K562 (cell line): Measurements from ENCODE around the gene PRKG1. TPM values are rescaled to one million over a fixed set of nuclear protein-coding genes. Genes with fewer than 3 reads are reported as not detected.

Experiments
- ATAC-seq: fragments of 200-7000 bp; cut with Tn5 transposase; 3 replicates; pipeline ENCODE4 v1.9.1; 2020; ENCODE audit warnings: moderate library complexity
- BruUV-seq: library from RNA; stranded (reverse); fragments of 400-500 nt; replicated peaks from 2 replicates; lab custom pipeline; 2021; lab: Mats Ljungman, UMichigan
- CTCF ChIA-PET: fragments of 300-600 bp; formaldehyde crosslinking; extraction: SDS; loops from one replicate; lab custom pipeline; 2021; ENCODE audit warnings: low intra/inter-chr PET ratio; lab: Yijun Ruan, JAX
- POLR2A ChIA-PET: fragments of 300-600, 350-650 bp; sonication (Branson Sonifier 250); formaldehyde crosslinking; extraction: SDS; loops from one replicate; lab custom pipeline; 2021; ENCODE audit warnings: antibody characterized with exemption, inconsistent platforms; lab: Yijun Ruan, JAX
- DNase-seq, 4 experiments: peaks; one replicate each; pipeline versions ENCODE4 v3.0.0 to v3.0.0-alpha.2; 2011 to 2018; ENCODE audit warnings: low spot score in 3 of 4, mixed read lengths in 3 of 4; ENCODE audit errors: extremely low read depth in 1 of 4
- FAIRE-seq: peaks from 2 replicates; lab custom pipeline; 2011; peaks lifted over from hg19 to GRCh38; lab: Jason Lieb, UNC
- H2AFZ ChIP-seq: 2 replicates; pipeline ENCODE4 v1.6.0; 2011; ENCODE audit warnings: low read depth, low read length, control low read depth, inconsistent platforms
- H3K27ac ChIP-seq: fragments of 200-600 bp; 3 replicates; pipeline ENCODE4 v1.8.0; 2011; ENCODE audit warnings: low read depth, mild to moderate bottlenecking, control low read depth, inconsistent platforms, low read length, moderate library complexity, mixed read lengths; ENCODE audit errors: extremely low read depth
- H3K27me3 ChIP-seq, 2 experiments: fragments of 300-600 bp in 1 of 2; 2 replicates in 1 of 2; 3 replicates in 1 of 2; pipeline versions ENCODE4 v1.6.0 to v1.8.0; 2011; ENCODE audit warnings: inconsistent platforms in 2 of 2, low read length in 2 of 2, mild to moderate bottlenecking in 1 of 2, mixed read lengths in 1 of 2, moderate library complexity in 1 of 2; ENCODE audit not compliant: control insufficient read depth in 2 of 2, insufficient read depth in 2 of 2
- H3K36me3 ChIP-seq: fragments of 300-600 bp; 3 replicates; pipeline ENCODE4 v1.8.0; 2011; ENCODE audit warnings: mild to moderate bottlenecking, low read length, inconsistent platforms; ENCODE audit not compliant: control insufficient read depth, insufficient read depth
- H3K4me1 ChIP-seq, 2 experiments: fragments of 200-600 bp in 1 of 2; replicated peaks in 1 of 2; 2 replicates in 1 of 2; 3 replicates in 1 of 2; pipeline versions ENCODE4 v1.5.1 to v1.8.0; 2011; ENCODE audit warnings: inconsistent platforms in 2 of 2, low read length in 2 of 2, mild to moderate bottlenecking in 1 of 2, mixed read lengths in 1 of 2, moderate library complexity in 1 of 2; ENCODE audit not compliant: control insufficient read depth in 2 of 2, insufficient read depth in 2 of 2
- H3K4me2 ChIP-seq: 2 replicates; pipeline ENCODE4 v1.6.1; 2011; ENCODE audit warnings: low read length, control low read depth, inconsistent platforms, mixed read lengths; ENCODE audit not compliant: insufficient read depth
- H3K4me3 ChIP-seq: fragments of 200-600 bp; sonication (generic), shearing (Covaris generic); 2 replicates; pipeline ENCODE4 v1.5.1; 2016; ENCODE audit warnings: control low read depth, inconsistent platforms
- H3K79me2 ChIP-seq: fragments of 200-600 bp; 3 replicates; pipeline ENCODE4 v1.8.0; 2011; ENCODE audit warnings: low read length, inconsistent platforms; ENCODE audit not compliant: control insufficient read depth, insufficient read depth
- H3K9ac ChIP-seq, 2 experiments: 2 replicates each; pipeline versions ENCODE4 v1.6.0 to v1.6.1; 2011; ENCODE audit warnings: low read depth in 2 of 2, low read length in 2 of 2, control low read depth in 1 of 2, inconsistent platforms in 1 of 2, mild to moderate bottlenecking in 1 of 2, mixed read lengths in 1 of 2; ENCODE audit not compliant: insufficient read depth in 1 of 2
- H3K9me1 ChIP-seq: one replicate; pipeline ENCODE4 v1.6.0; 2011; ENCODE audit warnings: inconsistent platforms, mild to moderate bottlenecking, low read length, moderate library complexity; ENCODE audit not compliant: control insufficient read depth, insufficient read depth
- H3K9me3 ChIP-seq: replicated peaks from 2 replicates; pipeline ENCODE4 v1.5.1; 2011; ENCODE audit warnings: low read depth, low read length, inconsistent platforms; ENCODE audit not compliant: control insufficient read depth, insufficient read depth
- H4K20me1 ChIP-seq: replicated peaks from 2 replicates; pipeline ENCODE4 v1.6.1; 2011; ENCODE audit warnings: low read length, inconsistent platforms, mixed read lengths; ENCODE audit not compliant: control insufficient read depth, insufficient read depth
- CGGBP1 ChIP-seq: fragments of 250-450 bp; sonication (Bioruptor Pico); IDR thresholded peaks from 2 replicates; pipeline ENCODE4 v1.9.0; 2021; ENCODE audit warnings: mild to moderate bottlenecking
- DIDO1 ChIP-seq: fragments of 450-650 bp; IDR thresholded peaks from 2 replicates; pipeline ENCODE4 v1.6.1; 2016; ENCODE audit warnings: low read depth, missing biosample characterization, missing genetic modification characterization
- GABPB2 ChIP-seq: fragments of 250-450 bp; sonication (Bioruptor Pico); conservative IDR thresholded peaks from 2 replicates; pipeline ENCODE4 v1.5.1; 2021; ENCODE audit warnings: mild to moderate bottlenecking
- GATA2 ChIP-seq: sonication (generic); formaldehyde crosslinking; IDR thresholded peaks from 2 replicates; pipeline ENCODE4 v1.4.0; 2020; ENCODE audit warnings: mild to moderate bottlenecking, missing genetic modification reagents
- GTF2E2 ChIP-seq: fragments of 200-800 bp; sonication (Bioruptor generic); IDR thresholded peaks from 2 replicates; pipeline ENCODE4 v1.6.1; 2016; ENCODE audit warnings: missing genetic modification characterization, missing compliant biosample characterization
- KDM5B ChIP-seq: fragments of 200-600 bp; sonication (generic); IDR thresholded peaks from 2 replicates; pipeline ENCODE4 v1.6.1; 2012; ENCODE audit warnings: low read depth, mild to moderate bottlenecking, moderate library complexity, low read length, control low read depth, inconsistent platforms; ENCODE audit not compliant: insufficient replicate concordance
- MAFF ChIP-seq: IDR thresholded peaks from 2 replicates; pipeline ENCODE4 v1.6.1; 2012; ENCODE audit warnings: low read length, improper control_type of control experiment
- MBD1 ChIP-seq: fragments of 250-450 bp; sonication (Bioruptor Pico); IDR thresholded peaks from 2 replicates; pipeline ENCODE4 v1.8.0; 2022; ENCODE audit warnings: inconsistent platforms
- MCM2 ChIP-seq: fragments of 450-650 bp; IDR thresholded peaks from 2 replicates; pipeline ENCODE4 v1.6.1; 2017; ENCODE audit warnings: low read depth, mild to moderate bottlenecking
- MTA3 ChIP-seq: fragments of 450-650 bp; formaldehyde crosslinking; IDR thresholded peaks from 2 replicates; pipeline ENCODE4 v1.6.1; 2017; ENCODE audit warnings: mild to moderate bottlenecking, borderline replicate concordance
- NCOA6 ChIP-seq: fragments of 450-650 bp; IDR thresholded peaks from 2 replicates; pipeline ENCODE4 v1.6.1; 2017; ENCODE audit warnings: mild to moderate bottlenecking
- PHB2 ChIP-seq: fragments of 450-650 bp; IDR thresholded peaks from 2 replicates; pipeline ENCODE4 v1.6.1; 2017; ENCODE audit warnings: low read depth
- SNIP1 ChIP-seq: fragments of 450-650 bp; IDR thresholded peaks from 2 replicates; pipeline ENCODE4 v1.7.1; 2017; ENCODE audit warnings: low read depth, mild to moderate bottlenecking
- SUPT5H ChIP-seq: fragments of 450-650 bp; IDR thresholded peaks from 2 replicates; pipeline ENCODE4 v1.6.1; 2016
- TCF15 ChIP-seq: fragments of 250-450 bp; sonication (Bioruptor Pico); IDR thresholded peaks from 2 replicates; pipeline ENCODE4 v1.8.0; 2022; ENCODE audit warnings: moderate library complexity, mild to moderate bottlenecking, inconsistent platforms
- TFE3 ChIP-seq: fragments of 450-650 bp; formaldehyde crosslinking; IDR thresholded peaks from 2 replicates; pipeline ENCODE4 v1.4.0; 2020; ENCODE audit warnings: mild to moderate bottlenecking, mixed read lengths
- ZNF449 ChIP-seq: fragments of 250-450 bp; sonication (Bioruptor Pico); IDR thresholded peaks from 2 replicates; pipeline ENCODE4 v1.8.0; 2022; ENCODE audit warnings: moderate library complexity, mild to moderate bottlenecking, inconsistent platforms
- ZNF583 ChIP-seq: fragments of 250-450 bp; sonication (Bioruptor Pico); IDR thresholded peaks from 2 replicates; pipeline ENCODE4 v1.4.0; 2020
- ZNF780A ChIP-seq: fragments of 250-450 bp; sonication (Bioruptor Pico); IDR thresholded peaks from 2 replicates; pipeline ENCODE4 v1.5.0; 2021; ENCODE audit warnings: mild to moderate bottlenecking
- whole genome bisulfite sequencing: fragments of 100-300 bp; shearing (Covaris generic); methylation state at CpG from one replicate; pipeline ENCODE4 v1.1.6; 2016; ENCODE audit warnings: low coverage, mixed read lengths; ENCODE audit not compliant: insufficient coverage; ENCODE audit errors: missing lambda C conversion rate; 5-methylcytosine and 5-hydroxymethylcytosine counted together
- in situ Hi-C: fragments of 300-500 bp; cut with MboI; formaldehyde crosslinking; loops from 4 replicates; pipeline ENCODE4 v1.15.0; 2018; ENCODE audit warnings: inconsistent platforms, mixed read lengths
- intact Hi-C: fragments of 100-400 bp; cut with micrococcal nuclease; formaldehyde crosslinking; loops from 2 replicates; pipeline ENCODE4 v1.14.2; 2022
- polyA plus RNA-seq, 8 experiments: library from polyadenylated mRNA; depleted of rRNA in 4 of 8; stranded (reverse) in 5 of 8; unstranded in 3 of 8; fragments of >200 nt; fragmentation: Nextera tagmentation in 2 of 8; fragmentation: Illumina TruSeq in 1 of 8; extraction: Ambion mirVana in 2 of 8; extraction: Trizol in 1 of 8; gene quantifications; 2 replicates each; pipeline versions ENCODE4 v1.2.1 to v1.2.3, GENCODE V29; 2011 to 2014; ENCODE audit warnings: inconsistent platforms in 1 of 8, missing spikeins in 1 of 8
- total RNA-seq, 7 experiments: library from RNA; depleted of rRNA in 6 of 7; stranded (reverse); fragments of >200 nt in 6 of 7; fragmentation: Illumina TruSeq in 2 of 7; extraction: Trizol in 2 of 7; gene quantifications; 2 replicates each; pipeline versions ENCODE4 v1.2.1 to v1.2.3, GENCODE V29; 2011 to 2021; ENCODE audit warnings: low replicate concordance in 1 of 7

The PRKG1 gene
- total and polyA plus RNA-seq, 9 of the 15 experiments (the other 6 are each of a cell fraction or from before 2014, with no cell fraction given): 0.22 TPM; not detected in 8

GRCh38 chr10:51048792-51049191, 25.5 kb upstream of the PRKG1 start:
- intact Hi-C loops: no loop called here
- no peaks in the 10 kb centered on the region for H3K27me3 ChIP-seq
- DNase-seq: no peak

More at GRCh38 chr10:51048792-51049191, 25.5 kb upstream of the PRKG1 start:
- no peaks in the 10 kb centered on the region for H3K9me3 ChIP-seq
- ATAC-seq: no peak
- H3K9me1 ChIP-seq: no peaks in the 10 kb centered on the region
- ChIA-PET POLR2A (no interaction called here), CTCF (no interaction called here)
- no peak overlapping the region for H2AFZ ChIP-seq
- no peaks in the 10 kb centered on the region for H3K79me2 ChIP-seq
- H3K36me3 ChIP-seq: no peaks in the 10 kb centered on the region
- 3% methylated on average over 7 of the region's 7 CpGs for WGBS
- no peak overlapping the region for H3K4me3 ChIP-seq
- H3K4me2 ChIP-seq: no peak overlapping the region
- no peaks in the 10 kb centered on the region for H3K4me1 ChIP-seq
- BruUV-seq: no TSS peak
- H3K9ac ChIP-seq: no peak overlapping the region
- TF ChIP-seq MTA3: no peak
- TF ChIP-seq TFE3 (CRISPR knock-in tag): no peak
- TF ChIP-seq SNIP1: no peak
- TF ChIP-seq PHB2: no peak
- no peak for TF ChIP-seq CGGBP1 (CRISPR knock-in tag)
- TF ChIP-seq DIDO1 (tag): no peak
- no peak for TF ChIP-seq GATA2
- no peak for TF ChIP-seq NCOA6
- TF ChIP-seq KDM5B: no peak
- no peak for TF ChIP-seq SUPT5H
- no peak for TF ChIP-seq MAFF
- no peak for TF ChIP-seq ZNF780A (CRISPR knock-in tag)
- no peak for TF ChIP-seq ZNF583 (CRISPR knock-in tag)
- TF ChIP-seq MBD1: no peak
- TF ChIP-seq ZNF449: no peak
- TF ChIP-seq GABPB2 (CRISPR knock-in tag): no peak
- no peak for TF ChIP-seq MCM2
- no peak for TF ChIP-seq TCF15 (CRISPR knock-in tag)
- TF ChIP-seq GTF2E2 (tag): no peak
- TF ChIP-seq, all 486 proteins: peak for 0
- Histone ChIP-seq H3K27ac (no peak overlapping the region), H4K20me1 (no peaks in the 10 kb centered on the region)
- no peak for FAIRE-seq
- in situ Hi-C loops: no loop called here
